ENCODE measurements around the gene TNRC6C. TPM values are rescaled to one million over a fixed set of nuclear protein-coding genes. Genes with fewer than 3 reads are reported as not detected.

Gene TNRC6C
- total and polyA plus RNA-seq, 7 donors, result 1.2 to 22.4 (median 11.4) TPM

GRCh38 chr17:78140169-78141051 is 181.9 kb downstream of the TNRC6C start:
- 25 to 30% (median 30%) methylated on average over 44 to 58 of the region's 58 CpGs for WGBS, 3 donors

GRCh38 chr17:78141437-78142118 is 183.1 kb downstream of the TNRC6C start:
- WGBS, 3 donors, result 87 to 89% (median 88%) methylated on average over 19 to 20 of the region's 20 CpGs
- no peak for ATAC-seq
- Histone ChIP-seq H3K27me3 (ENCODE audit: insufficient read depth in 3 of 3, low read length in 2 of 3) (no peaks in the 10 kb centered on the region), H3K4me3 (no peak overlapping the region), H3K36me3 (ENCODE audit: insufficient read depth in 1 of 2, low read depth in 1 of 2) (no peaks in the 10 kb centered on the region), H3K4me1 (peaks cover 27% of the 10 kb centered on the region), H3K9me3 (no peaks in the 10 kb centered on the region), H3K27ac (no peak overlapping the region)
- TF ChIP-seq CTCF (IDR thresholded peaks at IDR 0.05), result no peak
- no peak for DNase-seq
- intact Hi-C loops (cut with DNase I), result loop anchor here in 1 of 2 donors (5.0 kb wide), 1 partner anchor 41 kb away; no protein-coding TSS in a partner anchor

More at GRCh38 chr17:78140169-78141051, 181.9 kb downstream of the TNRC6C start:
- H3K9me3 ChIP-seq, result no peaks in the 10 kb centered on the region
- peaks cover 27% of the 10 kb centered on the region for H3K4me1 ChIP-seq
- no peaks in the 10 kb centered on the region for H3K36me3 ChIP-seq (ENCODE audit: insufficient read depth in 1 of 2, low read depth in 1 of 2)
- TF ChIP-seq CTCF (IDR thresholded peaks at IDR 0.05), result no peak
- peak; percentile 92 to 94 (median 92) for ATAC-seq
- intact Hi-C loops (cut with DNase I), result loop anchor here in 1 of 2 donors (5.0 kb wide), 1 partner anchor 42 kb away; no protein-coding TSS in a partner anchor
- peak overlapping the region; percentile 54 for H3K4me3 ChIP-seq
- no peaks in the 10 kb centered on the region for H3K27me3 ChIP-seq (ENCODE audit: insufficient read depth in 3 of 3, low read length in 2 of 3)
- DNase-seq, result peak; percentile 90 to 95
- peak overlapping the region; percentile 41 for H3K27ac ChIP-seq

GRCh38 chr17:78142119-78142861 is 183.8 kb downstream of the TNRC6C start:
- no peaks in the 10 kb centered on the region for H3K36me3 ChIP-seq (ENCODE audit: insufficient read depth in 1 of 2, low read depth in 1 of 2)
- no peaks in the 10 kb centered on the region for H3K27me3 ChIP-seq (ENCODE audit: insufficient read depth in 3 of 3, low read length in 2 of 3)
- no peak overlapping the region for H3K4me3 ChIP-seq
- ATAC-seq, result no peak
- TF ChIP-seq CTCF (IDR thresholded peaks at IDR 0.05), result no peak
- no peaks in the 10 kb centered on the region for H3K9me3 ChIP-seq
- no peak overlapping the region for H3K27ac ChIP-seq
- WGBS, 3 donors, result 74 to 81% (median 80%) methylated on average over 16 of the region's 16 CpGs
- H3K4me1 ChIP-seq, result peaks cover 27% of the 10 kb centered on the region
- DNase-seq, result no peak
- intact Hi-C loops (cut with DNase I), result loop anchor here in 1 of 2 donors (5.0 kb wide), 1 partner anchor 40 kb away; no protein-coding TSS in a partner anchor

- ATAC-seq (no peak), DNase-seq (no peak)
- intact Hi-C loops (cut with DNase I), result loop anchor here in 1 of 2 donors (5.0 kb wide), 1 partner anchor 39 kb away; no protein-coding TSS in a partner anchor
These were observed 185.0 kb downstream of the TNRC6C start for GRCh38 chr17:78143214-78144146.

More at GRCh38 chr17:78143214-78144146, 185.0 kb downstream of the TNRC6C start:
- Histone ChIP-seq H3K36me3 (ENCODE audit: insufficient read depth in 1 of 2, low read depth in 1 of 2) (no peaks in the 10 kb centered on the region), H3K27ac (peak overlapping the region; percentile 30), H3K9me3 (no peaks in the 10 kb centered on the region), H3K4me3 (no peak overlapping the region), H3K4me1 (peaks cover 27% of the 10 kb centered on the region), H3K27me3 (ENCODE audit: insufficient read depth in 3 of 3, low read length in 2 of 3) (no peaks in the 10 kb centered on the region)
- 92 to 95% (median 94%) methylated on average over 21 of the region's 21 CpGs for WGBS, 3 donors
- TF ChIP-seq CTCF (IDR thresholded peaks at IDR 0.05), result no peak

All from psoas muscle (tissue), 8 donors.